Fibroblast of lung (primary cell): ENCODE results near the gene CTSC.
"Not testable (repeated sequence)": the region's sequence is repeated elsewhere in the genome, so short reads cannot be mapped to it uniquely, and the experiment has no call there.

Experiments
- CTCF ChIP-seq, 2 donors: IDR thresholded peaks in 1 of 2; conservative IDR thresholded peaks in 1 of 2; 1 replicate in 1 of 2; 2 replicates in 1 of 2; pipeline ENCODE4 v1.5.1; 2011 to 2012; ENCODE audit warnings: low read length in 2 of 2, control low read depth in 1 of 2, inconsistent platforms in 1 of 2, low read depth in 1 of 2, mild to moderate bottlenecking in 1 of 2
- EZH2 ChIP-seq: IDR thresholded peaks from 2 replicates; pipeline ENCODE4 v1.5.1; 2012; ENCODE audit warnings: low read length, control low read depth, mild to moderate bottlenecking; ENCODE audit errors: missing control alignments

- not testable (repeated sequence) for TF ChIP-seq CTCF (conservative IDR thresholded peaks at IDR 0.05 in 1 of 2, IDR thresholded peaks at IDR 0.05 in 1 of 2; ENCODE audit: low read depth in 1 of 2, low read length in 2 of 2); EZH2
Measured at GRCh38 chr11:88321412-88321811, 16.1 kb downstream of the CTSC start.
